ENCODE data around the gene ATP8B3.

ATP8B3 gene

DNA sequence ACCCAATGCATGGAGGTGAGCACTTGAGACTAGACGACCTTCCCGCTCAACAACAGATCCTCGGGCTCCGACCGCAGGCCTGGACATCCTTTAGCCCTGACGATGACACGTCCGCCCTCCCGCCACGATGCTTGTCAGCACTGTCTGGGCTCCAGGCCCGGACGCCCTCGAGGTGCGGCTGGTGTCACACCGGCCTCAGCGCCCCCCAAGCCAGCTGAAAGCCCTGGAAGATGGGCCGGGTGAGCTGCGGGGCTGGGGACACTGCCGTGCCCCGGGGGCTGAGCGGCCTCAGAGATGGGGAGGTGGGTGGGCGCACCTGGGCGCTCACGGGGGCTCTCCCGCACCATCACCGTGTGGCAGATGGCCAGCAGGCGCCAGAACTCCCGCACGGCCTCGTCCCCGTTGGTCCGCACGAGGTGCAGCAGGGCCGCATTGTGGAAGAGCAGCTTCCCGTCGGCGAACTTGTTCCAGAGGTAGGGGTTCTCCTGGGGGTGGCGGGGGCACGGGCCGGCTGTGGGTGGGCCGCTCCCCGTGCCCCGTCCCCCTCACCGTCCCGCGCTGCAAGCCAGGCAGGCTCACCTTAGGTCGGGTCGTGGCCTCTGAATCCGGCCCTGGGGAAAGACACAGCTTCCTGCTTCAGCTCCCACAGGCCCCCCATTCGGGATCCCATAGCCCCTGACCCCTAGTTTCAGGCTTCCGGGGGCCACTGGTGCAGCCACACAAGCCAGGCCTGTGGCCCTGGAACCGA is 15.5 kb downstream of the ATP8B3 start:
- no peak for DNase-seq

- DNase-seq, result no peak
Measured at GRCh38 chr19:1794424-1795172, 17.5 kb downstream of the ATP8B3 start.

DNA sequence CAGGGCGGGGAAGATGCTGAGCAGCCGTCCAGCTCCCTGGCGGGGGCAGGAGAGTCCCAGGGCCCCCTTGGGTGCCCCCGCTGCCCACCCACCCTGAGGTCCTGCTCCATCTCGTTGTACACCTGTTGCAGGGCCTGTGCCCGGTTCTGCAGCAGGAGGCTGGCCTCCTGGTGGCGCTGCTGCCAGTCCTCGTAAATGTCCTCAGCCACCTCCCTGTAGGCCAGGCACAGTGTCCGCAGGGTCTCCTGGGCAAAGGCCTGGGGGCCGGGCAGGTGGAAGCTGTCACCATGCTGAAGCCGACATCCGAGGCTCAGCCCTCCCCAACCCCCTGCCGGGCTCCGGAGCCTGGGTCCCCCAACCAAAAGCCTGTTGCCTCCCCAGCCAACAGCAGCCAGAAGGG is 20.2 kb downstream of the ATP8B3 start:
- no peak for DNase-seq

DNA sequence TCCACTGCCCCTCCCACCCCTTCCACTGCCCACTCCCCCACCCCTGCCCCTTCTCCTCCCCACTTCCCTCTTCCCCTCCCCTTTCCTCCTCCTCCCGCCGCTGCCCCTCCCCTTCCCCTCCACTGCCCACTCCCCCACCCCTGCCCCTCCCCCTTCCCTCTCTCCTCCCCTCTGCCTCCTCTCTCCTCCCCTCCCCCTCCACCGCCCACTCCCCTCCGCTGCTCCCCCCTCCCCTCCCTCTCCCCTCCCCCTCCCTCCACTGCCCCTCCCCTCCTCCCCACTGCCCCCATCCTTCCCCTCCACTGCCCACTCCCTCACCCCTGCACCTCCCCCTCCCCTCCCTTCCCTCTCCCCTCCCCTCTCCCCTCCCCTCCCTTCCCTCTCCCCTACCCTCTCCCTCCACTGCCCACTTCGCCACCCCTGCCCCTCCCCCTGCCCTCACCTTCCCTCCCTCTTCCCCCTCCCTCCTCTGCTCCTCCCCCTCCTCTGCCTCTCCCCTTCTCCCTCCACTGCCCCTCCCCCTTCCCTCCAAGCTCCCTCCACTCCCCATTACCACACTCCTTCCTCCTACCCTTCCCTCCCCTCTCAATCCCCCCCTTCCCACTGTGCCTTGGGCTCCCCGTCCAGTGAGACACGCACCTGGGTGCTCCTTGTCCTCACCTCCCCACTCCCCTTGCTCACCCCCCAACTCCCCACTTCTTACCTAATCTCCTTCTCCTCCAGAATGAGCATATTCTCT is 21.9 kb downstream of the ATP8B3 start:
- no peak for DNase-seq

- no peak for DNase-seq
Measured at GRCh38 chr19:1789261-1790041, 22.6 kb downstream of the ATP8B3 start.

- DNase-seq, result no peak
Measured at GRCh38 chr19:1787116-1787515, 25.0 kb downstream of the ATP8B3 start.

DNA sequence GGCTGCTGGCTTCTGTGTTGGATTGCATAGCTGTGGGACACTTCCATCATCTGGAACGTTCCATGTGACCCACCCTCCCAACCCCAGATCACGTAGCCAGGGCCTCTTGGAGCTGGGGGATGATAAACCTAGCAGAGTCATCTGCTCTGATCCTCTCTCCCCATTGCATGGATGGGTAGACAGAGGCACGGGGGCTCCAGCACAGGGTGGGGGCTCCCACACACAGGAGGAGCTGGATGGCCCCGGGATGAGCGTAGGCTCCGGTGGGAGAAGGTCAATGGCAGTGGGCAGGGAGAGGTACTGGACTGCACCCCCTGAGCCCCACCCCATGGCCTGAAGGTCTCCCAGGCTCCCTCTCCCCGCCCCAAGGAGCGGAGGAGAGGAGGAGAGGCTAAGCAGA is 25.4 kb downstream of the ATP8B3 start:
- DNase-seq, result no peak

- no peak for DNase-seq
Measured at GRCh38 chr19:1785310-1785709, 26.8 kb downstream of the ATP8B3 start.

- DNase-seq, result no peak
Measured at GRCh38 chr19:1783874-1784273, 28.2 kb downstream of the ATP8B3 start.

GRCh38 chr19:1783354-1783753 is 28.7 kb downstream of the ATP8B3 start:
- DNase-seq, result no peak

DNA sequence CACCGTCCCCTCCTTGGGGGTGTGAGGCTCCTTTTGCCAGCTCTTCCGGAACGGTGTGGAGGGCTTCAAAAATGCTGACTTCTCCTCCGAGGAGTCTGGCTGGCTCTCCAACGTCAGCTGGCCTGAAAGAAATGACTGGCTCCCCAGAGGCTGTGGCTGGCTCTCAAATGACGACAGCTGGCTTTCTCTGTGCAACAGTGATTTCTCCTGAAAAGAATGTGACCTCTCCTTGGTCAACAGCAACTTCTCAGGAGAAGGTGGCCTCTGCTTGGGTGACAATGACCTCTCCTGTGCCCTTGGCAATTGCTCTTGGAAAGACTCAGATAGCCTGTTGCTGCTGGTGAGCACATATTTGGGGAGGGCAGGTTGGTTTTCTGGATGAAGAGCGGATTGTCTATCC is 29.6 kb downstream of the ATP8B3 start:
- no peak for DNase-seq

DNA sequence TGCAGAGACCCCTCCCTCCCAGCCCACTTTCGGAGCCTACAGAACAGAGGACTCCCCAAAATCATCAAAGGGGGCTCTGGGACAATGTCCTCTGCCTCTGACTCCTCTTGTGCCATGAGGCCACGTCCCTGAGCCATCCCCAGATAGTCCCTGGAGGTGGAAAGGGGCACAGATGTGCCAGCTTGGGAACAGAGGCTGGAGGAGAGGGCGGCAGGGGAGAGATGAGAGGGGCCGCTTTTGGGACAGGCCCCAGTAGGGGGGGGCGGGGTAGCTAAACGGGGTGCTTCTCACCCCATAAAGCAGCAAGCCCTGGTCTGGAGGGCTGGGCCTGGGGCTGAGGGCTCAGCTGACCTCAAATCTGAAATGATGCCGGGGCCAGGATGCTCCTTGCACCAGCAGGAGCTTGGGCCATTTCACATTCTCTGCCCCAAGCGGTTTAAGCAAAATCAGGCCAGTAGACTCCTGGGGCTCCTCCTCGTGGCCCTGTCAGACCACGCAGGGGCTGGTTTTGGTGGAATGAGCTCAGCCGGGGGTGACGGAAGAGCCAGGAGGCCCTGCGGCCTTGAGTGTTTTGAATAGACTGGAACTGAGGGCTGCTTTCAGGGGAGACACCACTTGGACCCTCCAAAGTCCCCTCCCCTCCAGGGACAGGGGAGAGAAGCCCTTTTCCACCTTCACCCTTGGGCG is 31.7 kb downstream of the ATP8B3 start:
- no peak for DNase-seq

GRCh38 chr19:1779574-1779973 is 32.5 kb downstream of the ATP8B3 start:
- no peak for DNase-seq

- no peak for DNase-seq
Measured at GRCh38 chr19:1777149-1777548, 34.9 kb downstream of the ATP8B3 start.

DNA sequence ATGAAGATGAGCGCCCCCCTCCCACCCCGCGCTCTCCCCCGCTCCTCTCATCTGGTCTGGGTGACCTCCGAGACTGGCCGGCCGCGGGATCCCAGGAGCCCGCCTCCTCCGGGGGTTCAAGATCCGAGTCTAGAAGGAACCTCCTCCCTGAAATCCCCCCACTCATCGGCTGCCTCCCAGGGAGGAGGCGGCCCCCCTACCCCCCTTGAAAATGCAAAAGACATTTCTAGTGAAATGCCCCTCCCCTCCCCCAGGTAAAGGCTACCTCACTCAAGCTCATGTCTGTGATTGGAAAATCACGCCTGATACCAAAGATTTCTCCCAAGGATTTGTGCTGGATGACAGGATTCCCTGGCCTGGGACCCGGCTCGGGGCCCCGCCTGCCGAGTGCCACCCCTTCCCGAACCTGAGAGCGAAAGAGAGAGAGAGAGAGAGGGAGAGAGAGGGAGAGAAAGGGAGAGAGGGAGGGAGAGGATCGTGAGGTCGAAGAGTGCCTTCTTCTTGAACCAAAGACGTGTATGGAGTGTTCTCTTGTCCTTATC is 35.4 kb downstream of the ATP8B3 start:
- DNase-seq, result no peak

GRCh38 chr19:1775951-1776605 is 36.0 kb downstream of the ATP8B3 start:
- DNase-seq, result no peak

GRCh38 chr19:1774989-1775772 is 36.9 kb downstream of the ATP8B3 start:
- DNase-seq, result no peak

DNA sequence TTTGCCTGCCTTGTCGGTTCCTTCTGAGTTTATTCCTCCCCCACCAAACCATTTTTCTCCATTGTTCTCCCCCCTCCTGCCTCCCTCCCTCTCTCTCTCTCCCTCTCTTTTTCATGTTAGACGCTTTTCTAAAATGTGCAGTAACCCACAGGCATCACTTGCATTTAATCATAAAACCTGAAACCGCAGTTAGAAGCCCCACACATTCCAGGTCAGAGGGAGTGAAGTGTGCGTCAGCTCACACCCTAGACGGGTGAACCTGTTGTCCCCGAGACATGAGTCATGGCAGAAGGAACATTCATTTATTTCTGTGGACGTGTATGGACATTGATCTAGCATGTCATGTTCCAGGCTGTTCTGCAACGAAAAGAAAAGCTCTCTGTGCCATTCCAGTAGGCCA is 38.9 kb downstream of the ATP8B3 start:
- no peak for DNase-seq

DNA sequence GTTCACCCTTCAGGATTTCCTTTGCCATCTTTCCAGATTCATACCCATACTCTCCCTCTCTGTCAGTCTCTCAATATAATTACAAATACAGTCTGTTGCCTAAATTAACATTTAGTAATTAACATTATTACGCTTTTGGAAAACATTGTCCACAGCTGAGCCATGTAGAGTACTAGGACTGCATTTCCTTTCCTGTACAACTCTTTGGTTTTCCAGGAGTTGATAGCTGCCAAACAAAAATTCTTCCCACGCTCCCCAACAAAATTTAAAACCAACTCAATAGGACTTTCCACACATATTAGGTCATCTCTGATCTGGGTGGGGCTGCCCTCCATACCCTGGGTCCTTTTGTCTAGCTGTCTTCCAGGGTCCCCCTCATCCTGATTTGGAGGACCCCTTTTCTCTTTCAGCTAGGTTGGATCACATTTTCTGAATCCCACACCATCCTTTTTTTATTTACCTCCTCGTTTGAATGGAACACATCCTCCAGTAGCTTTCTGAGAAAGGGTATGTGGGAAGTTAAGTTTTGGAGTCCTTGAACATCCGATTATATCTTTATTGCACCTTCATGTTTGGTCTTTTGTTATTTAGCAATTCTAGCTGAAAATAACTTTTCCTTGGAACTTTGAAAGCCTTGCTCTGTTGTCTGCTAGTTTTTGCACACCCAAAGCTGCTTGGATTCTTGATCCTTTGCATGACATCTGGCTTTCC is 41.1 kb downstream of the ATP8B3 start:
- no peak for DNase-seq

DNA sequence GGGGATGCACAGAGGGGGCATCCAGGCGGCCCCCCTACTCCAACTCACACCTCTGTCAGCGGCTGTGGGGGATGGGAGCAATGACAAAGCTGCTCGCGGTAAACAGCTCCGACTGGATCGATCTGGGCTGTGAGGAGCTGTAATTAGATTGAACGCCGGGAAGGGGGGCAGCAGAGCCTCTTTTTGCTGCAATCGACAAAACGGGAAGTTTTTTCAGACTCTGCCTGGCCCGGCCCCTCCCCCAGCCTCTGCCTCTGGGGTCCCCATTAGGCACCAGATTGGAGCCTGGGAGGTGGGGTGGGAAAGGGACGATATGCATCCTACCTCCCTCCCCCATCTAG is 42.5 kb downstream of the ATP8B3 start:
- DNase-seq, result no peak

All from effector CD4-positive, alpha-beta T cell (primary cell).